ENCODE measurements around the gene OXA1L. TPM values are rescaled to one million over a fixed set of nuclear protein-coding genes. Genes with fewer than 3 reads are reported as not detected.

The OXA1L gene
- total RNA-seq, 1 experiment from 2014 or later, result 71.3 TPM

DNA sequence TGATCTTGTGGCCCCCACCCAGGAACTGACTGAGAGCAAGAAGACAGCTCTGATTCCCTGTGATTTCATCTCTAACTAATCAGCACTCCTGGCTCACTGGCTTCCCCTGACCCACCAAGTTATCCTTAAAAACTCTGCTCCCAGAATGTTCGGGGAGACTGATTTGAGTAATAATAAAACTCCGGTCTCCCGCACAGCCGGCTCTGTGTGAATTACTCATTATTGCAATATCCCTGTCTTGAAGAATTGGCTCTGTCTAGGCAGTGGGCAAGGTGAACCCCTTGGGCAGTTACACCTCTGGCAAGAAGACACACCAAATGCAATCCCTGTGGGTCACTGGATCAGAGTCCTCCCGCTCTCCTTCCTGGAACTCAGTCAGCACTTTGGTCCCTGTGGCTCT lies 27.5 kb downstream of the OXA1L start:
- CTCF ChIA-PET, result no interaction called here
- H3K36me3 ChIP-seq (ENCODE audit: control insufficient read depth, insufficient read depth, low read length), result no peaks in the 10 kb centered on the region
- no peaks in the 10 kb centered on the region for H3K9me3 ChIP-seq (ENCODE audit: control insufficient read depth, insufficient read depth, low read depth, low read length)
- intact Hi-C loops (cut with micrococcal nuclease; ENCODE audit: unreplicated experiment), result no loop called here
- DNase-seq (ENCODE audit: low read depth, low spot score) (no peak), ATAC-seq (no peak)
- BruUV-seq (replicated peaks), result no TSS peak
- in situ Hi-C loops (cut with HindIII; ENCODE audit: low pct_unique_long_range_greater_than_20kb, low sequenced_read_pairs), result no loop called here
- no peak for TF ChIP-seq TCF7L2 (IDR thresholded peaks at IDR 0.05; ENCODE audit: low read depth, low read length)
- TF ChIP-seq, protein P1, sequence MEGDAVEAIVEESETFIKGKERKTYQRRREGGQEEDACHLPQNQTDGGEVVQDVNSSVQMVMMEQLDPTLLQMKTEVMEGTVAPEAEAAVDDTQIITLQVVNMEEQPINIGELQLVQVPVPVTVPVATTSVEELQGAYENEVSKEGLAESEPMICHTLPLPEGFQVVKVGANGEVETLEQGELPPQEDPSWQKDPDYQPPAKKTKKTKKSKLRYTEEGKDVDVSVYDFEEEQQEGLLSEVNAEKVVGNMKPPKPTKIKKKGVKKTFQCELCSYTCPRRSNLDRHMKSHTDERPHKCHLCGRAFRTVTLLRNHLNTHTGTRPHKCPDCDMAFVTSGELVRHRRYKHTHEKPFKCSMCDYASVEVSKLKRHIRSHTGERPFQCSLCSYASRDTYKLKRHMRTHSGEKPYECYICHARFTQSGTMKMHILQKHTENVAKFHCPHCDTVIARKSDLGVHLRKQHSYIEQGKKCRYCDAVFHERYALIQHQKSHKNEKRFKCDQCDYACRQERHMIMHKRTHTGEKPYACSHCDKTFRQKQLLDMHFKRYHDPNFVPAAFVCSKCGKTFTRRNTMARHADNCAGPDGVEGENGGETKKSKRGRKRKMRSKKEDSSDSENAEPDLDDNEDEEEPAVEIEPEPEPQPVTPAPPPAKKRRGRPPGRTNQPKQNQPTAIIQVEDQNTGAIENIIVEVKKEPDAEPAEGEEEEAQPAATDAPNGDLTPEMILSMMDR (IDR thresholded peaks at IDR 0.05), result no peak
- TF ChIP-seq SIN3A (IDR thresholded peaks at IDR 0.05; ENCODE audit: borderline replicate concordance, insufficient read depth, low read depth, low read length), result no peak
- TF ChIP-seq, protein P2, sequence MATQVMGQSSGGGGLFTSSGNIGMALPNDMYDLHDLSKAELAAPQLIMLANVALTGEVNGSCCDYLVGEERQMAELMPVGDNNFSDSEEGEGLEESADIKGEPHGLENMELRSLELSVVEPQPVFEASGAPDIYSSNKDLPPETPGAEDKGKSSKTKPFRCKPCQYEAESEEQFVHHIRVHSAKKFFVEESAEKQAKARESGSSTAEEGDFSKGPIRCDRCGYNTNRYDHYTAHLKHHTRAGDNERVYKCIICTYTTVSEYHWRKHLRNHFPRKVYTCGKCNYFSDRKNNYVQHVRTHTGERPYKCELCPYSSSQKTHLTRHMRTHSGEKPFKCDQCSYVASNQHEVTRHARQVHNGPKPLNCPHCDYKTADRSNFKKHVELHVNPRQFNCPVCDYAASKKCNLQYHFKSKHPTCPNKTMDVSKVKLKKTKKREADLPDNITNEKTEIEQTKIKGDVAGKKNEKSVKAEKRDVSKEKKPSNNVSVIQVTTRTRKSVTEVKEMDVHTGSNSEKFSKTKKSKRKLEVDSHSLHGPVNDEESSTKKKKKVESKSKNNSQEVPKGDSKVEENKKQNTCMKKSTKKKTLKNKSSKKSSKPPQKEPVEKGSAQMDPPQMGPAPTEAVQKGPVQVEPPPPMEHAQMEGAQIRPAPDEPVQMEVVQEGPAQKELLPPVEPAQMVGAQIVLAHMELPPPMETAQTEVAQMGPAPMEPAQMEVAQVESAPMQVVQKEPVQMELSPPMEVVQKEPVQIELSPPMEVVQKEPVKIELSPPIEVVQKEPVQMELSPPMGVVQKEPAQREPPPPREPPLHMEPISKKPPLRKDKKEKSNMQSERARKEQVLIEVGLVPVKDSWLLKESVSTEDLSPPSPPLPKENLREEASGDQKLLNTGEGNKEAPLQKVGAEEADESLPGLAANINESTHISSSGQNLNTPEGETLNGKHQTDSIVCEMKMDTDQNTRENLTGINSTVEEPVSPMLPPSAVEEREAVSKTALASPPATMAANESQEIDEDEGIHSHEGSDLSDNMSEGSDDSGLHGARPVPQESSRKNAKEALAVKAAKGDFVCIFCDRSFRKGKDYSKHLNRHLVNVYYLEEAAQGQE (IDR thresholded peaks at IDR 0.05; ENCODE audit: insufficient read depth in 1 of 2, low read depth in 2 of 2, low read length in 1 of 2), result no peak
- TF ChIP-seq POLR2AphosphoS5 (IDR thresholded peaks at IDR 0.05; ENCODE audit: low read depth, low read length), result no peak
- H3K4me3 ChIP-seq (ENCODE audit: low read depth in 2 of 2, low read length in 2 of 2), result no peak overlapping the region
- H3K27ac ChIP-seq (ENCODE audit: low read length), result no peak overlapping the region
- H3K27me3 ChIP-seq (ENCODE audit: control insufficient read depth, insufficient read depth, low read length), result no peaks in the 10 kb centered on the region; the same call in 1 of the 2 replicates
- no peaks in the 10 kb centered on the region for H3K4me1 ChIP-seq (ENCODE audit: control insufficient read depth, insufficient read depth, low read length)
- POLR2A ChIA-PET, result interaction anchor here (0.6 kb wide), 1 partner anchor 14 kb away, joined by 3 read pairs; no protein-coding TSS in a partner anchor

DNA sequence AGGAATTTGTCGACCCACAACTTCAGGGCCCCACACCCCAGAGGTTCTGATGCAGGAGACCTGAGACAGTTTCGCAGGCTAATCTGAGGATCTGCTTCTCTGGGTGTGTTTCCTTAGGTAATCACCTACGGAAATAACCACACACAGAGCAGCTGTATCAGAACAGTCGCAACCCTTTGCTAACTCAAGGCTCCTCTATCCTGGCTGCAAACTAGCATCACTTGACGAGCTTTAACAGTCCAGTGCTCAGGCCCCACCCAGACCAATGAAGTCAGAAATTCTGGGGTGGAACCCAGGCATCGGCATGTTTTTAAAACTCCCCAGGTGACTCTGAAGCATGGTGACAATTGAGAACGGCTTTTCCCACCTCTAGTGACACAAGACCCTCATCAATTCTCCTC lies 28.1 kb downstream of the OXA1L start:
- TF ChIP-seq, protein P1 (IDR thresholded peaks at IDR 0.05), result no peak
- no peak for TF ChIP-seq POLR2AphosphoS5 (IDR thresholded peaks at IDR 0.05; ENCODE audit: low read depth, low read length)
- TF ChIP-seq, protein P2 (IDR thresholded peaks at IDR 0.05; ENCODE audit: insufficient read depth in 1 of 2, low read depth in 2 of 2, low read length in 1 of 2), result no peak
- TF ChIP-seq TCF7L2 (IDR thresholded peaks at IDR 0.05; ENCODE audit: low read depth, low read length), result no peak
- no peak for TF ChIP-seq SIN3A (IDR thresholded peaks at IDR 0.05; ENCODE audit: borderline replicate concordance, insufficient read depth, low read depth, low read length)
- POLR2A ChIA-PET, result no interaction called here
- CTCF ChIA-PET, result no interaction called here
- no peak overlapping the region for H3K27ac ChIP-seq (ENCODE audit: low read length)
- in situ Hi-C loops (cut with HindIII; ENCODE audit: low pct_unique_long_range_greater_than_20kb, low sequenced_read_pairs), result no loop called here
- H3K27me3 ChIP-seq (ENCODE audit: control insufficient read depth, insufficient read depth, low read length), result no peaks in the 10 kb centered on the region; the same call in 1 of the 2 replicates
- no peaks in the 10 kb centered on the region for H3K9me3 ChIP-seq (ENCODE audit: control insufficient read depth, insufficient read depth, low read depth, low read length)
- intact Hi-C loops (cut with micrococcal nuclease; ENCODE audit: unreplicated experiment), result no loop called here
- ATAC-seq (no peak), DNase-seq (ENCODE audit: low read depth, low spot score) (no peak)
- H3K4me3 ChIP-seq (ENCODE audit: low read depth in 2 of 2, low read length in 2 of 2), result no peak overlapping the region
- no TSS peak for BruUV-seq (replicated peaks)
- no peaks in the 10 kb centered on the region for H3K36me3 ChIP-seq (ENCODE audit: control insufficient read depth, insufficient read depth, low read length)
- H3K4me1 ChIP-seq (ENCODE audit: control insufficient read depth, insufficient read depth, low read length), result no peaks in the 10 kb centered on the region

Measured in Panc1 (cell line).